ENCODE results near the gene SLC9A9.

Gene SLC9A9

GRCh38 chr3:143329567-143330211, 518.6 kb downstream of the SLC9A9 start:
- DNase-seq (ENCODE audit: low read depth in 2 of 2), result no peak

- DNase-seq (ENCODE audit: low read depth in 2 of 2), result no peak
Measured at GRCh38 chr3:143328451-143328850, 519.8 kb downstream of the SLC9A9 start.

- no peak for DNase-seq (ENCODE audit: low read depth in 2 of 2)
Measured at GRCh38 chr3:143326983-143327778, 521.1 kb downstream of the SLC9A9 start.

GRCh38 chr3:143321058-143321769, 527.1 kb downstream of the SLC9A9 start:
- no peak for DNase-seq (ENCODE audit: low read depth in 2 of 2)

- DNase-seq (ENCODE audit: low read depth in 2 of 2), result no peak
Measured at GRCh38 chr3:143315766-143316165, 532.5 kb downstream of the SLC9A9 start.

GRCh38 chr3:143314251-143315093, 533.8 kb downstream of the SLC9A9 start:
- DNase-seq (ENCODE audit: low read depth in 2 of 2), result no peak

GRCh38 chr3:143313893-143314188, 534.4 kb downstream of the SLC9A9 start:
- no peak for DNase-seq (ENCODE audit: low read depth in 2 of 2)

GRCh38 chr3:143313025-143313892, 535.0 kb downstream of the SLC9A9 start:
- no peak for DNase-seq (ENCODE audit: low read depth in 2 of 2)

- DNase-seq (ENCODE audit: low read depth in 2 of 2), result no peak
Measured at GRCh38 chr3:143311096-143311495, 537.2 kb downstream of the SLC9A9 start.

GRCh38 chr3:143309705-143310104, 538.6 kb downstream of the SLC9A9 start:
- no peak for DNase-seq (ENCODE audit: low read depth in 2 of 2)

- DNase-seq (ENCODE audit: low read depth in 2 of 2), result no peak
Measured at GRCh38 chr3:143307613-143308183, 540.6 kb downstream of the SLC9A9 start.

GRCh38 chr3:143306407-143306806, 541.9 kb downstream of the SLC9A9 start:
- DNase-seq (ENCODE audit: low read depth in 2 of 2), result no peak

- no peak for DNase-seq (ENCODE audit: low read depth in 2 of 2)
Measured at GRCh38 chr3:143302638-143303171, 545.6 kb downstream of the SLC9A9 start.

- no peak for DNase-seq (ENCODE audit: low read depth in 2 of 2)
Measured at GRCh38 chr3:143301031-143301901, 547.0 kb downstream of the SLC9A9 start.

- no peak for DNase-seq (ENCODE audit: low read depth in 2 of 2)
Measured at GRCh38 chr3:143298886-143299535, 549.3 kb downstream of the SLC9A9 start.

- DNase-seq (ENCODE audit: low read depth in 2 of 2), result no peak
Measured at GRCh38 chr3:143298380-143298779, 549.9 kb downstream of the SLC9A9 start.

- no peak for DNase-seq (ENCODE audit: low read depth in 2 of 2)
Measured at GRCh38 chr3:143295201-143296080, 552.8 kb downstream of the SLC9A9 start.

- DNase-seq (ENCODE audit: low read depth in 2 of 2), result no peak
Measured at GRCh38 chr3:143294188-143294587, 554.1 kb downstream of the SLC9A9 start.
